22Rv1 (cell line): ENCODE data around the gene ACTR5.

Experiments
- H3K27ac ChIP-seq: fragments of 450-650 bp; 2 replicates; pipeline ENCODE4 v1.5.1; 2017
- ZFX ChIP-seq: fragments of 450-650 bp; IDR thresholded peaks from 2 replicates; pipeline ENCODE4 v1.6.1; 2017; ENCODE audit warnings: antibody characterized with exemption, borderline replicate concordance
- TF ChIP-seq, protein P1 (sequence below): fragments of 450-650 bp; IDR thresholded peaks from 2 replicates; pipeline ENCODE4 v1.5.1; 2017; ENCODE audit warnings: mild to moderate bottlenecking

The ACTR5 gene

GRCh38 chr20:38730167-38730988 is 17.9 kb upstream of the ACTR5 start:
- TF ChIP-seq, protein P1, sequence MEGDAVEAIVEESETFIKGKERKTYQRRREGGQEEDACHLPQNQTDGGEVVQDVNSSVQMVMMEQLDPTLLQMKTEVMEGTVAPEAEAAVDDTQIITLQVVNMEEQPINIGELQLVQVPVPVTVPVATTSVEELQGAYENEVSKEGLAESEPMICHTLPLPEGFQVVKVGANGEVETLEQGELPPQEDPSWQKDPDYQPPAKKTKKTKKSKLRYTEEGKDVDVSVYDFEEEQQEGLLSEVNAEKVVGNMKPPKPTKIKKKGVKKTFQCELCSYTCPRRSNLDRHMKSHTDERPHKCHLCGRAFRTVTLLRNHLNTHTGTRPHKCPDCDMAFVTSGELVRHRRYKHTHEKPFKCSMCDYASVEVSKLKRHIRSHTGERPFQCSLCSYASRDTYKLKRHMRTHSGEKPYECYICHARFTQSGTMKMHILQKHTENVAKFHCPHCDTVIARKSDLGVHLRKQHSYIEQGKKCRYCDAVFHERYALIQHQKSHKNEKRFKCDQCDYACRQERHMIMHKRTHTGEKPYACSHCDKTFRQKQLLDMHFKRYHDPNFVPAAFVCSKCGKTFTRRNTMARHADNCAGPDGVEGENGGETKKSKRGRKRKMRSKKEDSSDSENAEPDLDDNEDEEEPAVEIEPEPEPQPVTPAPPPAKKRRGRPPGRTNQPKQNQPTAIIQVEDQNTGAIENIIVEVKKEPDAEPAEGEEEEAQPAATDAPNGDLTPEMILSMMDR = no peak
- no peak for TF ChIP-seq ZFX
- no peak overlapping the region for H3K27ac ChIP-seq

DNA sequence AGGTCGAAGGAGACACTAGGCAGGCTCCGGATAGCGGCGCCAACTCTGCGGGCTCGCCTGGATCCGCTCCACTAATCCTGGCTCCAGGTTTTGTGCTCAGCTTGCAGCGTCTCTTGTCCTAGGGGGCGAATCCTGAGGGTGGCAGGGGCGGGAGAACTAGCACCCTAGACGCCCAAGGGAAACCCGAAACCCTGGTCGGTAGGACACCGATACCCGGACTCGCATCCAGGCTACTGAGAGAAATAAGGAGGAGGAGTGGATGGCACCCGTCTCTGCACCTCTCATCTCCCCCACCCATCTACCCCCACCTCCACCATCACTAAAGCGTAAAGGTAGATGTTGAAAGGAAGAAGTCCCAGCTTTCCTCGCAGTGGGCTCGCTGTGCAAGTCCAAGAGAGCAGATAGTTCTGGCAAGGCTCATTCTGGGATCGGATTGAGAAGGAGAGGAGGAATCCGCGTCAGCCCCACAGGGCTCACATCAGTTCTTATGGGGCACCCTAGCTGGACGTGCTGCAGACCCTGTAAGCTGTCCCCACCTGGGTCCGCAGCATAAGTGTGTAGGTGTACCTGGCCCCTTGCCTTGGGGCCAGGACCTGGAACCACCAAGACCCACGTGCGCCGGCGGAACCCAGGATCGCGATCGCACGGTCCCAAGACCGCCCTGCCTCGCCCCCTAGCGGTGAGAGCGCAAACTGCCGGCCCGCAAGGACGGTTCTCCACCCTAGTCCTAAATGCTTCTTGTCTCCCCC is 17.1 kb upstream of the ACTR5 start:
- no peak overlapping the region for H3K27ac ChIP-seq
- no peak for TF ChIP-seq ZFX
- TF ChIP-seq, protein P1 = peak; percentile 98

DNA sequence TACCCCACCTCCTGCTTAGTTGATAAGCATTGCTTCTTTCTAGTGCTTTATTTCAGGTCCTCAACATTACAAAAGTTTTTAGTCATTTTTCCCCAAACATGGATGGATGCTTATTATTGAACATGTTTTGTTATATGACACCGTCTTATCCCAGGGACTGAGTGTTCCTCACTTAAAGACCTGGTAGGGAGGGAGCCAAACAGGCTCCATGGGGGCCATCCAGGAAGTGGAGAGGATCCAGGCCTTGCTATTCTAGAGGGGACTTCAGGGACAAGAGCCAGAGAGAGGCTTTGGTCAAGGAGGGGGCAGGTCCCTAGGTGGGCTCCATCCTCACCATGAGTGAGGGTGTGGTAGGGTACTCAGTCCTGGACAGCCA is 16.5 kb upstream of the ACTR5 start:
- TF ChIP-seq ZFX = no peak
- TF ChIP-seq, protein P1 = peak; percentile 47
- no peak overlapping the region for H3K27ac ChIP-seq

GRCh38 chr20:38732981-38733380 is 15.3 kb upstream of the ACTR5 start:
- TF ChIP-seq ZFX = no peak
- TF ChIP-seq, protein P1 = no peak
- H3K27ac ChIP-seq = no peak overlapping the region

DNA sequence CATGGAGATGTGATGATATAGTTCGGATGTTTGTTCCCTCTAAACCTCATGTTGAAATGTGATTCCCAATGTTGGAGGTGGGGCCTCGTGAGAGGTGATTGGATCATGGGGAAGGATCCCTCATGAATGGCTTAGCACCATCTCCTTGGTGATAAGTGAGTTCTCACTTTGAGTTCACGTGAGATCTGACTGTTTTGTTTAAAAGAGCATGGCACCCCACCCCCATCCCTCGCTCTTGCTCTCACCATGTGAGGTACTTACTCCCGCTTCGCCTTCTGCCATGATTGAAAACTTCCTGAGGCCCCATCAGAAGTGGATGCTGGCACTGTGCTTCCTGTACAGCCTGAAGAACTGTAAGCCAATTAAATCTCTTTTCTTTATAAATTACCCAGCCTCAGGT is 13.1 kb upstream of the ACTR5 start:
- TF ChIP-seq, protein P1 = no peak
- TF ChIP-seq ZFX = no peak
- no peak overlapping the region for H3K27ac ChIP-seq

DNA sequence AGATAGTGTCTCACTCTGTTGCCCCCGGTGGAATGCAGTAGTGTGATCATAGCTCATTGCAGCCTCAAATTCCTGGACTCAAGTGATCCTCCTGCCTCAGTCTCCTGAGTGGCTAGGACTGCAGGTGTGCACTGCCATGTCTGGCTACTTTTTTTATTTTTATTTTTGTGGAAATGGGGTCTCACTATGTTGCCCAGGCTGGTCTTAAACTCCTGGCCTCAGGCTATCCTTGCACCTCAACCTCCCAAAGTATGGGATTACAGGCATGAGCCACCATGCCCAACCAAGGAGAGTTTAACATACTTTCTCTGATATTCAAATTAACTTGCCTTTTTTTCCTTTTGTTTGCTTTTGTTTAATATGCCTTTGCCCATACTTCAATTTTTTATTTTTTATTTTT is 10.4 kb upstream of the ACTR5 start:
- H3K27ac ChIP-seq = no peak overlapping the region
- TF ChIP-seq, protein P1 = no peak
- TF ChIP-seq ZFX = no peak

- H3K27ac ChIP-seq = no peak overlapping the region
- TF ChIP-seq ZFX = no peak
- TF ChIP-seq, protein P1 = no peak
Measured at GRCh38 chr20:38745757-38746156, 2.5 kb upstream of the ACTR5 start.
